ENCODE measurements around the gene FAAP100.
A peak's percentile ranks its signal among the peaks of the same experiment; 100 is the strongest.

The FAAP100 gene

GRCh38 chr17:81577278-81578000 lies 25.3 kb upstream of the FAAP100 start:
- no peak for DNase-seq (ENCODE audit: low spot score)

- DNase-seq (ENCODE audit: low spot score): peak; percentile 73
Observed at GRCh38 chr17:81576621-81577277, 24.6 kb upstream of the FAAP100 start.

GRCh38 chr17:81575836-81576235 lies 23.7 kb upstream of the FAAP100 start:
- DNase-seq (ENCODE audit: low spot score): peak; percentile 60

- DNase-seq (ENCODE audit: low spot score): no peak
Observed at GRCh38 chr17:81574643-81574956, 22.4 kb upstream of the FAAP100 start.

GRCh38 chr17:81573794-81574642 lies 21.9 kb upstream of the FAAP100 start:
- no peak for DNase-seq (ENCODE audit: low spot score)

GRCh38 chr17:81572563-81573168 lies 20.5 kb upstream of the FAAP100 start:
- no peak for DNase-seq (ENCODE audit: low spot score)

- no peak for DNase-seq (ENCODE audit: low spot score)
Observed at GRCh38 chr17:81570964-81571363, 18.8 kb upstream of the FAAP100 start.

- no peak for DNase-seq (ENCODE audit: low spot score)
Observed at GRCh38 chr17:81569986-81570514, 17.9 kb upstream of the FAAP100 start.

- no peak for DNase-seq (ENCODE audit: low spot score)
Observed at GRCh38 chr17:81568416-81568815, 16.3 kb upstream of the FAAP100 start.

- DNase-seq (ENCODE audit: low spot score): no peak
Observed at GRCh38 chr17:81567191-81567590, 15.0 kb upstream of the FAAP100 start.

- no peak for DNase-seq (ENCODE audit: low spot score)
Observed at GRCh38 chr17:81566461-81567126, 14.4 kb upstream of the FAAP100 start.

GRCh38 chr17:81565231-81565630 lies 13.1 kb upstream of the FAAP100 start:
- no peak for DNase-seq (ENCODE audit: low spot score)

GRCh38 chr17:81564778-81565177 lies 12.6 kb upstream of the FAAP100 start:
- DNase-seq (ENCODE audit: low spot score): no peak

GRCh38 chr17:81563861-81564586 lies 11.9 kb upstream of the FAAP100 start:
- DNase-seq (ENCODE audit: low spot score): no peak

- DNase-seq (ENCODE audit: low spot score): no peak
Observed at GRCh38 chr17:81561494-81561885, 9.3 kb upstream of the FAAP100 start.

- DNase-seq (ENCODE audit: low spot score): no peak
Observed at GRCh38 chr17:81558941-81559806, 7.0 kb upstream of the FAAP100 start.

- DNase-seq (ENCODE audit: low spot score): no peak
Observed at GRCh38 chr17:81558115-81558468, 5.9 kb upstream of the FAAP100 start.

- no peak for DNase-seq (ENCODE audit: low spot score)
Observed at GRCh38 chr17:81557276-81558114, 5.3 kb upstream of the FAAP100 start.

- DNase-seq (ENCODE audit: low spot score): no peak
Observed at GRCh38 chr17:81556863-81557262, 4.7 kb upstream of the FAAP100 start.

Data from HuH-7.5 (cell line).